ENCODE results near the gene PAX7. TPM values are rescaled to one million over a fixed set of nuclear protein-coding genes. Genes with fewer than 3 reads are reported as not detected.

The PAX7 gene
- total RNA-seq, 1 experiment from 2014 or later: 0.15 TPM

DNA sequence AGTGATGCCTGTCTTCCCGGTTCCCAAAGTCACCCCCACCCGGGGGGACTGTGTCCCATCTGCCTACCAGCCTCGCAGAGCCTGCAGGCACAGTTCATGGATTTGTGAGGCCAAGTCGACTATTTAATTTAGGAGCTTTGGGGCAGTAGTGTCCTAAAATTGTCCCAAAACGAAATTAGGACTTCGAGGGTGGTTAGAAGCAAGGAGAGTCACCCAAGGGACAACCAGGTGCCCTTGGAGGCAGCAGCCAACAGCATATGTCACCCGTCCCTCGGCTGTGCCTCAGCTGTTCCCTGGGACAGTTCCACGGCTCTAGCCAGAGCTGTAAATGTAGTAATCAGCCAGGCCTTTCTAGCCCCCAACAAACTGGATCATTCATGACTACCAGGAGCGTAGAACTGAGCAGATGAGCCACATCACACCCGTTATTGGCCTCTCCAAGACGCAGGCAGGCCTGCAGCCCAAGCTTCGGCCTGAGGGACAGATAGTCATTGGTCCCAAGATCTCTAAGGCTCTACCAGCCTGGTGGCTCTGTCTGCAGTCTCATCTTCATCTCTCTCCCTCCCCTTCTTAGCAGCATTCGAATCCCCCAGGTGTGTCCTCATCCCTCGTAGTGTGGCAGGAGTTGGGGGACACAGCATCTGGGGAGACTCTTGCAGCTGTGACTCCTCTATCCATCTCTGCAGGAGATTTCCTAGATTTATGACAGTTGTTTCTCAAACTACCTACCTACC, 2.9 kb downstream of the PAX7 start:
- no peak overlapping the region for H3K56ac ChIP-seq (ENCODE audit: insufficient read length, low read depth, low read length)
- no peak overlapping the region for H3K18ac ChIP-seq (ENCODE audit: insufficient read length, low read depth, low read length)
- no peak overlapping the region; a peak in 1 of 7 replicates for H3K27ac Mint-ChIP-seq
- no peak overlapping the region for H2BK15ac ChIP-seq (ENCODE audit: low read depth, low read length)
- peak overlapping the region in 1 of 2 experiments; percentile 89; a peak in 2 of 5 replicates for H3K4me3 Mint-ChIP-seq
- peaks cover 100% of the 10 kb centered on the region for H3K27me3 Mint-ChIP-seq (ENCODE audit: low read depth)
- H3K36me3 Mint-ChIP-seq (ENCODE audit: insufficient read depth in 1 of 3, low read depth in 3 of 3): no peaks in the 10 kb centered on the region; a peak in 1 of 7 replicates
- no peak overlapping the region for H3K27ac ChIP-seq (ENCODE audit: insufficient read length, low read depth, low read length)
- no peaks in the 10 kb centered on the region for H3K79me2 ChIP-seq (ENCODE audit: insufficient read depth, low read length)
- H2BK120ac ChIP-seq (ENCODE audit: low read depth, low read length, poor library complexity, severe bottlenecking): no peak overlapping the region
- no peak overlapping the region for H3T11ph ChIP-seq (ENCODE audit: low read length)
- H3K4me2 ChIP-seq (ENCODE audit: insufficient read depth, insufficient read length, low read length): peak overlapping the region; percentile 7
- no peak overlapping the region for H3K14ac ChIP-seq (ENCODE audit: insufficient read depth, low read length)
- no CpG with 5 or more reads among the region's 15 CpGs for WGBS (ENCODE audit: extremely low coverage, insufficient read length, low lambda C conversion rate)
- no peak overlapping the region for H2BK20ac ChIP-seq (ENCODE audit: low read depth, low read length, poor library complexity, severe bottlenecking)
- DNase-seq: no peak
- peaks cover 49 to 77% of the 10 kb centered on the region in 2 experiments for H3K4me1 Mint-ChIP-seq
- peaks cover 3% of the 10 kb centered on the region for H4K20me1 ChIP-seq (ENCODE audit: control insufficient read depth, insufficient read depth, insufficient read length)
- H3K23ac ChIP-seq (ENCODE audit: insufficient read length, low read depth, low read length): no peak overlapping the region
- H4K5ac ChIP-seq (ENCODE audit: insufficient read length, low read depth, low read length): no peak overlapping the region
- H3K9ac ChIP-seq (ENCODE audit: extremely low read depth, insufficient read length, low read length): no peak overlapping the region
- no peak overlapping the region for H2BK12ac ChIP-seq (ENCODE audit: insufficient read length, low read depth, low read length)
- H2AK5ac ChIP-seq (ENCODE audit: insufficient read length, low read length): no peak overlapping the region
- peaks cover 3 to 13% of the 10 kb centered on the region in 2 experiments; a peak in 3 of 5 replicates for H3K9me3 Mint-ChIP-seq
- no peak overlapping the region for H2AFZ ChIP-seq (ENCODE audit: low read length)
- H3K27me3 ChIP-seq (ENCODE audit: insufficient read depth, low read length): peaks cover 89% of the 10 kb centered on the region
- no peak overlapping the region for H3K4ac ChIP-seq (ENCODE audit: low read depth, low read length)
- H4K91ac ChIP-seq (ENCODE audit: insufficient read length, low read depth, low read length): no peak overlapping the region
- no peak for TF ChIP-seq CTCF (conservative IDR thresholded peaks at IDR 0.05)
- H4K8ac ChIP-seq (replicated peaks; ENCODE audit: insufficient read length, low read depth, low read length): no peak overlapping the region
- no peak overlapping the region for H2BK5ac ChIP-seq (ENCODE audit: insufficient read length, low read length)
- no peaks in the 10 kb centered on the region for H3K79me1 ChIP-seq (ENCODE audit: insufficient read depth, low read depth, low read length, poor library complexity, severe bottlenecking)
- no peaks in the 10 kb centered on the region for H3K9me3 ChIP-seq (ENCODE audit: control insufficient read depth, low read depth, low read length)
- H3K4me1 ChIP-seq (ENCODE audit: insufficient read depth, low read length): 0 out of 2 replicates have a peak, but pooled peaks cover 2% of the 10 kb centered on the region
- peaks cover 24% of the 10 kb centered on the region for H3K23me2 ChIP-seq (ENCODE audit: insufficient read length, low read depth, low read length, poor library complexity, severe bottlenecking)

Data from H9 (cell line).